SK-N-SH (cell line): ENCODE data around the gene ERMARD. TPM values are rescaled to one million over a fixed set of nuclear protein-coding genes. Genes with fewer than 3 reads are reported as not detected.

Experiments
- CTCF ChIA-PET: fragments of 300-600, 350-600 bp; formaldehyde crosslinking; extraction: SDS; loops from one replicate; lab custom pipeline; 2021; lab: Yijun Ruan, JAX
- POLR2A ChIA-PET: fragments of 350-600 bp; sonication (Branson Sonifier 250); formaldehyde crosslinking; extraction: SDS; loops from one replicate; lab custom pipeline; 2020; ENCODE audit warnings: antibody characterized with exemption, inconsistent platforms; lab: Yijun Ruan, JAX
- DNase-seq: peaks from one replicate; pipeline ENCODE4 v3.0.0; 2012
- H2AFZ ChIP-seq: fragments of 200-600 bp; sonication (generic); 2 replicates; pipeline ENCODE4 v1.8.1; 2016; ENCODE audit warnings: antibody characterized with exemption, mild to moderate bottlenecking, low read depth
- H3F3A ChIP-seq: fragments of 200-600 bp; sonication (generic); replicated peaks from 2 replicates; pipeline ENCODE3; 2016; ENCODE audit warnings: antibody characterized with exemption, mild to moderate bottlenecking; ENCODE audit not compliant: insufficient read depth
- H3K27ac ChIP-seq, 2 experiments: fragments of 200-500 bp in 1 of 2; fragments of 200-600 bp in 1 of 2; sonication (Bioruptor generic) in 1 of 2; sonication (generic), shearing (Covaris generic) in 1 of 2; 2 replicates each; pipeline versions ENCODE4 v1.5.1 to v1.6.1; 2014 to 2016; ENCODE audit warnings: low read depth in 2 of 2, inconsistent platforms in 1 of 2, low read length in 1 of 2, mild to moderate bottlenecking in 1 of 2, mixed read lengths in 1 of 2
- H3K27me3 ChIP-seq: fragments of 200-600 bp; sonication (generic), shearing (Covaris generic); 2 replicates; pipeline ENCODE4 v1.6.1; 2016; ENCODE audit warnings: mixed run types; ENCODE audit not compliant: insufficient read depth
- H3K36me3 ChIP-seq, 2 experiments: fragments of 200-500 bp in 1 of 2; fragments of 200-600 bp in 1 of 2; sonication (Bioruptor generic) in 1 of 2; sonication (generic) in 1 of 2; replicated peaks in 1 of 2; 2 replicates each; pipeline versions ENCODE3 to v1.5.1; 2014 to 2016; ENCODE audit warnings: low read length in 1 of 2, mild to moderate bottlenecking in 1 of 2; ENCODE audit not compliant: insufficient read depth in 2 of 2, control insufficient read depth in 1 of 2
- H3K4me1 ChIP-seq, 2 experiments: fragments of 200-500 bp in 1 of 2; fragments of 200-600 bp in 1 of 2; sonication (Bioruptor generic) in 1 of 2; sonication (generic), shearing (Covaris generic) in 1 of 2; 2 replicates each; pipeline versions ENCODE4 v1.5.1 to v1.6.1; 2014 to 2016; ENCODE audit warnings: low read depth in 1 of 2, low read length in 1 of 2, mixed run types in 1 of 2; ENCODE audit not compliant: insufficient read depth in 2 of 2, control insufficient read depth in 1 of 2
- H3K4me2 ChIP-seq: fragments of 200-600 bp; sonication (generic), shearing (Covaris generic); 2 replicates; pipeline ENCODE4 v1.6.1; 2017; ENCODE audit warnings: mixed run types
- H3K4me3 ChIP-seq, 2 experiments: fragments of 200-500 bp in 1 of 2; fragments of 200-600 bp in 1 of 2; sonication (Bioruptor generic) in 1 of 2; sonication (generic), shearing (Covaris generic) in 1 of 2; 2 replicates each; pipeline versions ENCODE4 v1.5.1 to v1.8.1; 2014 to 2016; ENCODE audit warnings: low read depth in 2 of 2, inconsistent platforms in 1 of 2, low read length in 1 of 2, mild to moderate bottlenecking in 1 of 2, mixed read lengths in 1 of 2, moderate library complexity in 1 of 2
- H3K79me2 ChIP-seq: fragments of 200-600 bp; sonication (generic); 2 replicates; pipeline ENCODE4 v1.8.1; 2017; ENCODE audit warnings: mild to moderate bottlenecking; ENCODE audit not compliant: insufficient read depth
- H3K9ac ChIP-seq: fragments of 200-600 bp; sonication (generic); 2 replicates; pipeline ENCODE4 v1.6.1; 2017; ENCODE audit warnings: mixed run types
- H3K9me2 ChIP-seq: fragments of 200-600 bp; sonication (generic); 2 replicates; pipeline ENCODE4 v1.6.1; 2017; ENCODE audit warnings: mixed run types
- H3K9me3 ChIP-seq: fragments of 200-600 bp; sonication (generic); 2 replicates; pipeline ENCODE4 v1.6.1; 2017; ENCODE audit warnings: mixed run types, mild to moderate bottlenecking, moderate library complexity
- H4K20me1 ChIP-seq: fragments of 200-600 bp; sonication (generic); 2 replicates; pipeline ENCODE4 v1.6.1; 2017; ENCODE audit warnings: mild to moderate bottlenecking, mixed run types; ENCODE audit not compliant: insufficient read depth
- CHD2 ChIP-seq: fragments of 150-350 bp; IDR thresholded peaks from 2 replicates; pipeline ENCODE4 v1.6.1; 2018; ENCODE audit warnings: low read length; ENCODE audit not compliant: partially characterized antibody
- CTCF ChIP-seq: fragments of 200-600 bp; sonication (generic); IDR thresholded peaks from 2 replicates; pipeline ENCODE4 v1.6.1; 2017; ENCODE audit warnings: antibody characterized with exemption, mild to moderate bottlenecking, moderate library complexity
- IRF3 ChIP-seq: fragments of 150-350 bp; IDR thresholded peaks from 2 replicates; pipeline ENCODE4 v1.6.1; 2016; ENCODE audit warnings: mild to moderate bottlenecking, low read depth, low read length
- POLR2AphosphoS5 ChIP-seq: IDR thresholded peaks from 2 replicates; pipeline ENCODE4 v1.6.1; 2012; ENCODE audit warnings: low read depth, low read length
- RXRA ChIP-seq: IDR thresholded peaks from 2 replicates; pipeline ENCODE4 v1.4.0; 2012; ENCODE audit warnings: low read depth, mild to moderate bottlenecking, borderline replicate concordance
- TAF1 ChIP-seq: IDR thresholded peaks from 2 replicates; pipeline ENCODE4 v1.6.1; 2012; ENCODE audit warnings: low read depth, mild to moderate bottlenecking, low read length, moderate library complexity, borderline replicate concordance
- USF2 ChIP-seq: fragments of 150-350 bp; IDR thresholded peaks from 2 replicates; pipeline ENCODE4 v1.6.1; 2017; ENCODE audit warnings: antibody characterized with exemption, low read length, low read depth, borderline replicate concordance
- WGBS: methylation state at CpG from one replicate; pipeline ENCODE4 v1.1.6; 2017; ENCODE audit warnings: low lambda C conversion rate; 5-methylcytosine and 5-hydroxymethylcytosine counted together
- polyA plus RNA-seq, 3 experiments: library from polyadenylated mRNA; depleted of rRNA; stranded (reverse); fragments of >200 nt; gene quantifications; 2 replicates each; pipeline ENCODE4 v1.2.3, GENCODE V29; 2012

ERMARD gene
- polyA plus RNA-seq, 1 of the 3 experiments (the other 2 are of a cell fraction): 43.2 TPM

GRCh38 chr6:169808608-169808967 lies 57.2 kb downstream of the ERMARD start:
- no peaks in the 10 kb centered on the region for H4K20me1 ChIP-seq
- H3K9me3 ChIP-seq: no peaks in the 10 kb centered on the region
- WGBS: 23% methylated on average over 2 of the region's 3 CpGs
- no peaks in the 10 kb centered on the region for H3K27me3 ChIP-seq
- TF ChIP-seq CHD2: no peak
- no peak for TF ChIP-seq TAF1
- TF ChIP-seq RXRA: no peak
- no peak for TF ChIP-seq CTCF
- no peak for TF ChIP-seq USF2
- no peak for TF ChIP-seq IRF3
- TF ChIP-seq POLR2AphosphoS5: no peak
- H3K27ac ChIP-seq: no peak overlapping the region
- no peak overlapping the region for H3K9ac ChIP-seq
- no peak overlapping the region for H3K4me2 ChIP-seq
- no peak for DNase-seq
- no peaks in the 10 kb centered on the region for H3K9me2 ChIP-seq
- H3K4me3 ChIP-seq: no peak overlapping the region
- H3F3A ChIP-seq: no peaks in the 10 kb centered on the region
- POLR2A ChIA-PET: no interaction called here
- H2AFZ ChIP-seq: no peak overlapping the region
- CTCF ChIA-PET: no interaction called here
- peaks cover 0 to 10% of the 10 kb centered on the region in 2 experiments; a peak in 1 of 4 replicates for H3K4me1 ChIP-seq
- no peaks in the 10 kb centered on the region for H3K79me2 ChIP-seq
- no peaks in the 10 kb centered on the region for H3K36me3 ChIP-seq

GRCh38 chr6:169809386-169809785 lies 58.0 kb downstream of the ERMARD start:
- H3K9me2 ChIP-seq: no peaks in the 10 kb centered on the region
- POLR2A ChIA-PET: no interaction called here
- TF ChIP-seq CHD2 (no peak), IRF3 (no peak), USF2 (no peak)
- TF ChIP-seq, all 33 proteins: peak for 0
- no peaks in the 10 kb centered on the region for H3K27me3 ChIP-seq
- no peak overlapping the region for H3K9ac ChIP-seq
- no peak overlapping the region for H2AFZ ChIP-seq
- H3K4me3 ChIP-seq: no peak overlapping the region
- DNase-seq: no peak
- H4K20me1 ChIP-seq: no peaks in the 10 kb centered on the region
- 54% methylated on average over 4 of the region's 4 CpGs for WGBS
- H3K27ac ChIP-seq: no peak overlapping the region
- H3K4me2 ChIP-seq: no peak overlapping the region
- no peaks in the 10 kb centered on the region for H3K79me2 ChIP-seq
- no peaks in the 10 kb centered on the region for H3K9me3 ChIP-seq
- CTCF ChIA-PET: interaction anchor here (3.4 kb wide), 1 partner anchor 708 kb away, joined by 10 read pairs; no protein-coding TSS in a partner anchor
- no peaks in the 10 kb centered on the region for H3K36me3 ChIP-seq
- H3F3A ChIP-seq: no peaks in the 10 kb centered on the region
- H3K4me1 ChIP-seq: peaks cover 0 to 10% of the 10 kb centered on the region in 2 experiments; a peak in 1 of 4 replicates
